Measurements from ENCODE around the gene CLEC16A.
"Not testable (repeated sequence)": the region's sequence is repeated elsewhere in the genome, so short reads cannot be mapped to it uniquely, and the experiment has no call there.

The CLEC16A gene

DNA sequence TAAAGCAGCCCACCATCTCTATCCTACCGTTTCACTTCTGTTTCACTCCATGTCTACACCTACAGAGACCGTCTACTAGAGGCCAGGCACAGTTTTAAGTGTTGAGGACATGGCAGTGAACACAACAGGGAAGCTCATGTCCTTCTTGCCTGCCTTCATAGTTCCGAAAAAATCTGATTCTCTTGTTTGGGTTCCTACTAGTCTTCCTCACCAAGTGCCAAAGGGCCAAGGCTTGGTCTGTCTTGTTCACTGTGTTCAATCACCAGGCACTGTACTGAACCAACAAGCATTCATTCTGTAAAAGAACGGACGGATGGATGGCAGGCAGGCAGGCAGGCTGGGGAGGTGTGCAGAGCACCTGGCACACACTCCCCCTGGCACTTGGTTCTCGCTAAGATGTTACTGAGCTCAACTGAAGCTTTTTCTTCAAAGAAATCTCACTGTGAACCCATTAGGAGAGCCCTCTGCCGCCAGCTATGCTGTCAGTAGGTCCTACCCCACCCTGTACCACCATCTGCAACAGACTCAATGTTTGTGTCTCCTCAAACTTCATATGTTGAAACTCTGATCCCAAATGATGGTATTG lies 4.6 kb upstream of the CLEC16A start:
- DNase-seq (ENCODE audit: low read depth) = no peak

DNA sequence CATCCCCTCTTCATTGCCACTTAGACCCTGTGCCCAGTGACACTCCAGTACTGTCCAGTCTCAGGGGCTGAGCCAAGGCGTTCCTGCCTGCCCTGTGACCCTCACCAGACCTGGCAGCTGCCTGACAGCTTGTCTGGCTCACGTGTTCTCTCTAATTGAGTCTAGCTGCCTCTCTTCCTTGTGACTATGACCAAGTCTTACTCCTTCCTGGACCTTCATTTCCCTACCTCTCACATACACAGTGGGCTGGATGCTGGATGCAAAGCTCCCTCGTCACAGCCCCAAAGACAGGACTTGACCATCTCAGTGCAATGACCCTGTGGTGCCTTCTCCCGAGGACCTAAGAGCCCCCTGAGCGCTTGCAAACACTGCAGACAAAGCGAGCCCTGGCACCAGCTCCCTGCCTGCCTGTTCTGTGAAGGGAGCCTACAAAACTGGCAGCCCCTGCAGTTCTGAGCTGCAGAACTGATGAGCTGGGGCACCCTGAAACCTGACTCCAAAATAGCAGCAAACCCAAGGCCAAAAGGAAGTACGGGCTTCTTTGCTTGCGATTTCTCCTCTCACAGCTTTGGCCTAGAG lies 3.8 kb upstream of the CLEC16A start:
- no peak for DNase-seq (ENCODE audit: low read depth)

DNA sequence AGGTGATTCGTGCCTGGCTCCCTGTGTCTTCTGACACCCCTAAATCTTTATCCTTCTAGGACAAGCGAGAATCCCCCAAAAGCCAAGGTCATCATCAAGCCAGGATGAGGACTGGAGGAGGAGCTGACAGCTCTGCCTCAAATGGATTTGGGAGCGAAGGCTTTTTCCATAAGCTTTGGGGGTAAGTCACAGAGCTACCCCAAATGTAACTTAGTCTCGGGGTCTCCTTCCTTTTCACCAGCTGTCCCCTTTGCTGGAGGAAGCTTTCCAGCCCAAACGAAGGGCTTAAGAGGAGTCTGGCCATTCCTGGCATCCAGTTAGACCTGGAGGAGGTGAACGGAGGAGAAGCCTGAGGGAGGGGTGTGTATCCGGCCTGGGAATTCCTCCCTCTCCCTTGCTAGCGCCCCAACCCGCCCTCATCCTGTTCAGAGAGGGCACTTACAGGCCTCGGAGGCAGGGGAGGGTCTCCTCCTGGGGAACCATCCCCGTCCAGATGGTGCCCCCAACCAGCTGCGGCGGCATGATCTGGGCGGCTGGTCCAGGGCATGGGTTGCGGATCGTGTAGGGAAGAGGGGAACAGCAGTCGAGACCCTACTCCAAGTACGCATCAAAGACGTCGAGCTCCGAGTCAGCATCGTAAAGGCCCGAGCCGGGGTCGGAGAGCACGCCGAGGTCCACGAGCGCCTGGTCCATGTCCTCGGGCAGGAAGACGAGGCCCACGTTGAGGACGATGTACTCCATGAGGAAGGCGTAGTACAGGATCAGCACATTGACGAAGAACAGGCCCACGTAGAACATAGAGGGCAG lies 3.0 kb upstream of the CLEC16A start:
- DNase-seq (ENCODE audit: low read depth) = no peak

DNA sequence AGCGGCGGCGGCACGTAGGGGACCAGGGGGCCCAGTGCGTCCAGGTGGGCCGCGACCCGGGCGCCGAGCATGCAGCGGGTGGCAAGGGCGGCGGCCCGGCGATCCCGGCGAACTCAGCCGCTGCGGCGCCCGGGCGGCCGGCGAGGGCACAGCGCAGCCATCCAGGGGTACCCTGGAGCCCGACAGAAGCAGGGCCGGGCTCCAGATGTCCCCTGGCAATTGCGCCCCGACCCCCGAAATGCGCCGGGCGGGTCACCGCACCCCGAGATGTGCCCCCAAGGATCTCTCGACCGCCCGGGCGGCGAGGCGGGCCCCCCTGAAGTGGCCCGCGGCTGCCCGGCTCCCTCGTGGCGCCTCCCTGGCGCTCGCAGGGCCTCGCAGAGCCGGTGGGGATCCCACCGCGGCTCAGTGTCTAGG lies 2.4 kb upstream of the CLEC16A start:
- not testable (repeated sequence) for DNase-seq (ENCODE audit: low read depth)

DNA sequence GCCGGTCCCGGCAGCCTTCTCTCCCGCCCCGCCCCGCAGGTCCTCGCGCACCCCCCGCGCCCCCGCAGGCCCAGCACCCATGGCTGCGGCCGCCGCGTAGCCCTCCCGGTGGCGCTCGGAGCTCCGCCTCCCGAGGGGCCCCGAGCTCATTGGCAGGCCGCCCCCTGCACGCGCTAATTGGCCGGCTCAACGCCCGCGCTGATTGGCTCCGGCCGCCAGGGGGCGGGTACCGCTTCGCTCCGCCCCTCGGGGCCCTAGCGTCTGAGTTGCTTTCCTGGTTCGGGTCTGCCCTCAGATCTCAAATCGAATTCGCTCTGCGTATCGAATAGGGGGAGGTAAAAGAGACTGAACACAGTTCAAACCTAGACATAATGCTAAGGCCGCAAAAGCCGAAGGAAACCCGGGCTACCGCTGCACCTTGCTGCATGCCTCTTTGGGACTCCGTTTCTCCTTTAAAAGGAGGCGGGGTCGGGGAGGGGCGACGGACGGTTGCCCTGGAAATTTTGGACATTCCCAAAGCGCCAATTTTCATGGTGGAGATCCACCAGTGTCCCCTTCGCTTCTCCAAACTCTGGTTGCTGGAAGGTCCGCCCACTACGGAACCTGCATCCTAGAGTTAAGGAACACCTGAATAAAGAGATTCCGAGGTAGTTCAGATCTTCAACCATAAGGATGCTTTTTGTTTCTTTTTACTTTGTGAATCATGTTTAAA lies 1.9 kb upstream of the CLEC16A start, which contains the start of gene DEXI:
Gene DEXI (minus strand): TSS at position 117 of the 712 bp plus-strand sequence. CDS start 463 bp downstream, outside the sequence.
- peak; percentile 95 for DNase-seq (ENCODE audit: low read depth)

DNA sequence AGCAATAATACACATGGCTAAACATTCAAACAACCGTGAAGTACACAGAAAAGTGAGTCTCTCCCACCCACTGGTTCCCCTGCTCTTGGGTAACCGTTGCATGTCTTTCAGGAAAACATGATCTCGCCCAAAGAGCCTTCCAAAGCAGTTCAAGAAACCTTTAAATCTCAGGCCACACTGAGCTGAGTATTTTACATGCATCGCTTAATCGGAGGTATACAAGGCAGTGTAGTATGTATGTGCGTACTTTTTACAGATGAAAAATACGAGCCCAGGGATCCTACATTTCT lies 1.4 kb upstream of the CLEC16A start:
- DNase-seq (ENCODE audit: low read depth) = no peak

GRCh38 chr16:10945065-10945787 lies 862 bp downstream of the CLEC16A start:
- no peak for DNase-seq (ENCODE audit: low read depth)

GRCh38 chr16:10946308-10946707 lies 1.9 kb downstream of the CLEC16A start:
- DNase-seq (ENCODE audit: low read depth) = no peak

GRCh38 chr16:10947211-10947787 lies 2.9 kb downstream of the CLEC16A start:
- no peak for DNase-seq (ENCODE audit: low read depth)

DNA sequence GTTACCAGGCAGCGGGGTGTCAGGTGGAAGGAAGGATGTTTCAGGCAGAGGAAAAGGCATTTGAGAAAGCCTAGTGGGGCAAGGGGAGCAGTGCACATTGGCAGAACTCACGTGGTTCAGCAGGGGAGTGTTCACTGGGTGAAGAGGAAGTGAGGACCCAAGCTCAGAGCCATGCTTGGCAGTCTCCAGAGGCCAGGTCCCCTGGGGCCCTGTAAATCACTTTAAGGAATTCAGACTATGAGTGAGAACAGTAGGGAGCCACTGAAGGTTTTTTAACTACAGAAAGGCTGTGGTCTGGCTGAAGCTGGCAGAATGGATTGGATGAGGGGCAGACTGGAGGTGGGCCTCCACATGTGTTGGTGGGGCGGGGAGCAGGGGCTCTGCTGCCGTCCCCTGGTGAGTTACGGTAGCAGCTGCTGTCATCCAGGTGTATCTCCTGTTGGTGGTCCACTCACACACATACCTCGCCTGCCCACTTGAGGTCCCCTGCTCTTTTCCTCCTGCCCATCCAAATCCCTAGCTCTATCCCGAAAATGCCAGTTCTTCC lies 5.1 kb downstream of the CLEC16A start:
- DNase-seq (ENCODE audit: low read depth) = no peak

GRCh38 chr16:10950393-10950792 lies 6.0 kb downstream of the CLEC16A start:
- DNase-seq (ENCODE audit: low read depth) = no peak

- no peak for DNase-seq (ENCODE audit: low read depth)
Measured at GRCh38 chr16:10951026-10951425, 6.7 kb downstream of the CLEC16A start.

- no peak for DNase-seq (ENCODE audit: low read depth)
Measured at GRCh38 chr16:10954903-10955302, 10.5 kb downstream of the CLEC16A start.

- no peak for DNase-seq (ENCODE audit: low read depth)
Measured at GRCh38 chr16:10957771-10958482, 13.6 kb downstream of the CLEC16A start.

- DNase-seq (ENCODE audit: low read depth) = no peak
Measured at GRCh38 chr16:10959161-10959560, 14.8 kb downstream of the CLEC16A start.

GRCh38 chr16:10961231-10961630 lies 16.9 kb downstream of the CLEC16A start:
- DNase-seq (ENCODE audit: low read depth) = no peak

GRCh38 chr16:10964039-10964890 lies 19.9 kb downstream of the CLEC16A start:
- DNase-seq (ENCODE audit: low read depth) = peak; percentile 82

- peak; percentile 50 for DNase-seq (ENCODE audit: low read depth)
Measured at GRCh38 chr16:10964891-10965326, 20.5 kb downstream of the CLEC16A start.

- DNase-seq (ENCODE audit: low read depth) = no peak
Measured at GRCh38 chr16:10965440-10966061, 21.2 kb downstream of the CLEC16A start.
